ENCODE data around the gene RRAGC. TPM values are rescaled to one million over a fixed set of nuclear protein-coding genes. Genes with fewer than 3 reads are reported as not detected.
A peak's percentile ranks its signal among the peaks of the same experiment; 100 is the strongest.
"Not testable (repeated sequence)": the region's sequence is repeated elsewhere in the genome, so short reads cannot be mapped to it uniquely, and the experiment has no call there.

Gene RRAGC
- total RNA-seq, 1 donor from 2014 or later: 24.6 TPM

DNA sequence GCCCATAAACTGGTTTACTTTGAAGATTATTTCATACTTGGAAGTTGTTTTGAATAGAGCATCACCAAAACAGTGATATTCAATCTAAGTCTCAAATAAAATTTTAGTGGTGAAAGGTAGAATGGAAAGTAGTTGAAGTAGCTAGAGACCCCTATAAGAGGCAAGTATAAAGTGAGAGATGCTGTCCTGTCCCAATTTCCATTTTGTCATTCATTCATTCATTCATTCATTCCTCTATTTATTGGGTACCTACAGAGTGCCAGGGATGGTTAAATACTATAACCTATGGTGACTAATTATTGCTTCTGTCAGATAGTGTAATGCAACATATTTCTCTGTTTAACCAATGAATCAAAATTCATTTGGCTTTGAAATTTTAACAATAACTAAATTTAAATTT, 32.7 kb downstream of the RRAGC start:
- ATAC-seq (no peak), DNase-seq (ENCODE audit: missing footprints) (no peak)
- intact Hi-C loops (cut with DNase I): no loop called here

DNA sequence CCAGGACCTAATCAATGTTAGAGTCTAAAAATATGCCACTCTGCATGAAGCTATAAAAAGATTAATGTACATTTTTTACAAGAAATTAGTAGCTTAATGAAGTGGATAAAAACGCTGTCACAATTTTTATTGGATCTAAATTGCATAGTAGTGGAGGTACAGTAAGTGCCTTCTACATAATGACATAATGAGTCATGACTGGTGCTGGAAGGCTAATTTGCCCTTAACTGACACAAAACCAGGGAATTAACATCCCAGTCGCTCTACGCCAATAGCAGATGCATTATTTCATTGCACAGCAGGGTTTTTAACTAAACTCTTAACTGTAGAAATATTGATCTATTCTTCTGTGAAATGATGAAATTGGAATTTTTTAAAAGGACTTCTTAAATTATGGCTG, 33.3 kb downstream of the RRAGC start:
- no peak for DNase-seq (ENCODE audit: missing footprints)
- intact Hi-C loops (cut with DNase I): no loop called here

GRCh38 chr1:38820860-38821259, 38.7 kb downstream of the RRAGC start:
- DNase-seq (ENCODE audit: missing footprints) (no peak), ATAC-seq (no peak)
- intact Hi-C loops (cut with DNase I): no loop called here

More for the DNA sequence above, 33.3 kb downstream of the RRAGC start:
- no peak for ATAC-seq

GRCh38 chr1:38819516-38819915, 40.1 kb downstream of the RRAGC start:
- intact Hi-C loops (cut with DNase I): no loop called here
- ATAC-seq: no peak
- DNase-seq (ENCODE audit: missing footprints): no peak

- intact Hi-C loops (cut with DNase I): no loop called here
- DNase-seq (ENCODE audit: missing footprints): no peak
- ATAC-seq: no peak
These were observed 40.5 kb downstream of the RRAGC start for GRCh38 chr1:38819040-38819439.

GRCh38 chr1:38818175-38818976, 41.2 kb downstream of the RRAGC start:
- intact Hi-C loops (cut with DNase I): no loop called here
- DNase-seq (ENCODE audit: missing footprints): no peak

GRCh38 chr1:38817267-38818174, 42.1 kb downstream of the RRAGC start:
- ATAC-seq (peak; percentile 20), DNase-seq (ENCODE audit: missing footprints) (no peak)
- intact Hi-C loops (cut with DNase I): no loop called here

More at GRCh38 chr1:38818175-38818976, 41.2 kb downstream of the RRAGC start:
- ATAC-seq: peak; percentile 46

GRCh38 chr1:38815903-38816627, 43.5 kb downstream of the RRAGC start:
- intact Hi-C loops (cut with DNase I): no loop called here
- DNase-seq (ENCODE audit: missing footprints) (no peak), ATAC-seq (no peak)

GRCh38 chr1:38814984-38815464, 44.5 kb downstream of the RRAGC start:
- ATAC-seq: no peak
- intact Hi-C loops (cut with DNase I): no loop called here
- no peak for DNase-seq (ENCODE audit: missing footprints)

GRCh38 chr1:38814444-38814983, 45.1 kb downstream of the RRAGC start:
- DNase-seq (ENCODE audit: missing footprints) (no peak), ATAC-seq (no peak)
- intact Hi-C loops (cut with DNase I): no loop called here

DNA sequence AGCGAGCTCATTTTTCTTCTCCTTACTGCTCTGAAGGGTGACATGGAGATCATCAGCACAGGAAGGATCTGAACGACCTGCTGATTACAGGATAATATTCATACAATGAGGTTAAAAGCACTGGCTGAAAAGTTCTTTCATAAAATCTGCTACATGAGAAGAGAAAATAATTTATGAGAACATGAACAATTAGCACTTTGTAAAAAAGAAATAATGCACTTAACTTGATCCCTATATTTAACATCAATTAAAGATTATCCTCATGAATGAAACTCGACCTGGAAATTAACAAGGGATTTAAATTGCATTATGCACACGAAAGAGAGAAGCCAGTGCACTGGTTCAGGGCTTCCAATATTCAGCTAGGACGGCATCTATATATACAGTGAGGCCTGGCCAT, 46.6 kb downstream of the RRAGC start:
- intact Hi-C loops (cut with DNase I): no loop called here
- no peak for DNase-seq (ENCODE audit: missing footprints)
- ATAC-seq: no peak

DNA sequence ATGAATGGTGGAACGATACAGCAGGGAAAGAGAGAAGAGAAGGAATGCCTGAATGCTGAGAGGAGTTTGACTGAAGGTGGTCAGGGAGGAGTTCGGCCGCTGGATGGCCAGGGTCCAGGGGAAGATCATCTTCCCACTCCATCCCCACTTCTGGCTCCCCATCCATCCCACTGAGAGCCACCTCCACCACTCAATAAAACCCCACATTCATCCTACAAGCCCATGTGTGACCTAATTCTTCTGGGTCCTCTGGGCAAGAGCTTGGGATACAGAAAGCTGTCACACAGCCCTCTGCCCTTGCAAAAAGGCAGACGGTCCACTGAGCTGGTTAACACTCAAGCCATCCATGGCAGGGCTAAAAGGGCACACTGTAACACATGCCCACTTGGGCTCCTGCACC, 48.1 kb downstream of the RRAGC start:
- ATAC-seq; intact Hi-C loops (cut with DNase I); DNase-seq (ENCODE audit: missing footprints): not testable (repeated sequence)

- intact Hi-C loops (cut with DNase I): no loop called here
- no peak for DNase-seq (ENCODE audit: missing footprints)
- ATAC-seq: no peak
These were observed 53.5 kb downstream of the RRAGC start for GRCh38 chr1:38806090-38806489.

DNA sequence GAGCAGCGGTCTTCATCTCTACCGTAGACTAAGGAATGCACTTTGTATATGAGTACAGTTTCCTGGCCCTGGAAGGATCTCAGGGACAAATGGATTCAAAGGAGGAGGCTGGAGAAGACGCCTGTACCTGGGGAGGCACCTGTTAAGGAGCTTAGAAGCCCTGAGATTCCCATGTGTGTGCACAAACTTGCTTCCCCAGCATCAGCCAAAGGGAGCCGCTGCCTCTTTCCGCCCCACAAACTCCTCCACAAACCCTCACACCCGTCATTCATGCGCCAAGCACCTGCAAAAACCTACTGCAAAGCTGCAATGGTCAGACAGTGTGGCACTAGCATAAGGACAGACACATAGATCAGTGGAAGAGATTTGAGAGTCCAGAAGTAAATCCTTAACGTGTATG, 54.5 kb downstream of the RRAGC start:
- DNase-seq (ENCODE audit: missing footprints) (no peak), ATAC-seq (no peak)
- intact Hi-C loops (cut with DNase I): no loop called here

DNA sequence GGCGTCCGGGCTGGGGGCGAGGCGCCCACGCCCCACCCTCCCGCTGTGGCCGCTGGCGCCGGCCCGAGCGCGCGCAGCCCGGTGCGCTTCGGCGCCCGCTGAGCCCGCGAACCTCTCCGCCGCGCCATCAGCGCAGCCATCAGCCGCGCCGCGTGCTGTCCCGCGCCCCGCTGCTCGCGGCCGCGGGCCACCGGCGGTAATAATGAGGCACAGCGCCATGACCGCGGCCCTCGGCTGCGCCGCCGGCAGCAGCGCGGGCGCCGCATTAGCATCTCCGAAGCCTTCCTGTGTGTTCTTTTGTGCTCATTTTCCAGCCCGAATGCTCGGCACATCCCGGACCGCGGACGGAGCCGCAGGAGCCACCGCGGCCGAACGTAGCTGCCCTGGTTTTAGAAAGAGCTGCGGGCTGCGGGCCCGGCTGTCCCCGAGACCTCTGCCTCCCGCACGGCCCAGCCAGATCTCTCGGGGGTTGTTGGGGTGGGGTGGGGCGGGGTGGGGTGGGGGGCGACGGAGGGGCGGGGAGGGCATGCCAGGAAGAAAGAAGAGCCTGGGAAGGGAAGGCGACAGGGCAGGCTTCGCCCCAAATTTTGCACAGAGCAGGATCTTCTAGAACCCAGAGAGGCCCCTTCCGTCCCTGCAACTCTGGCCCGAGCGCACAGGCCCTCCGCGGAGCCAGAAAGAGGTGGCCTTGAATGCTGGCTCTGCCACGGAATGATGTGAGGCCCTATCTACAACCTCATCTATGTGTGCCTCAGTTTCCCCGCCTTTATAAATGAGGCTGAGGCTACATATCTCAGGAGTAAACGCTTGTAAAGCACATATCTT, 55.3 kb downstream of the RRAGC start:
- DNase-seq (ENCODE audit: missing footprints): no peak
- intact Hi-C loops (cut with DNase I): no loop called here
- no peak for ATAC-seq

DNA sequence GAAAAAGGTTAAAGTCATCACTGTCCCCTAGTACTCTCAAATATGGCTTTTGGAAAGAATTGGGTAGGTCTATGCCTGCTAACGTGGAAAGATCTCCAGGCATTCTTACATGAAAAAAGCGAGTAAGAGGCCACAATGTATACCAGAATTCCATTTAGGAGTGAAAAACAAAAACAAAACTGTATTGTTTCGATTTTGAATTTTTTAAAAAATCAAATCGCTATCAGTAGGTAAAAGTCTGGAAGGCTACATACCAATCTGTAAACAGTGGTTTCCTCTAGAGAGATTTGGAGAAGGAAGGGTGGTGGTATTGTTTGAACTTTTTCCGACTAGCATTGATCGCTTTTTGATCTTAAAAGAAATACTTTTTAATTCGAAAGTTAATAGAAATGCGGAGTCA, 55.9 kb downstream of the RRAGC start:
- ATAC-seq (no peak), DNase-seq (ENCODE audit: missing footprints) (no peak)
- intact Hi-C loops (cut with DNase I): no loop called here

DNA sequence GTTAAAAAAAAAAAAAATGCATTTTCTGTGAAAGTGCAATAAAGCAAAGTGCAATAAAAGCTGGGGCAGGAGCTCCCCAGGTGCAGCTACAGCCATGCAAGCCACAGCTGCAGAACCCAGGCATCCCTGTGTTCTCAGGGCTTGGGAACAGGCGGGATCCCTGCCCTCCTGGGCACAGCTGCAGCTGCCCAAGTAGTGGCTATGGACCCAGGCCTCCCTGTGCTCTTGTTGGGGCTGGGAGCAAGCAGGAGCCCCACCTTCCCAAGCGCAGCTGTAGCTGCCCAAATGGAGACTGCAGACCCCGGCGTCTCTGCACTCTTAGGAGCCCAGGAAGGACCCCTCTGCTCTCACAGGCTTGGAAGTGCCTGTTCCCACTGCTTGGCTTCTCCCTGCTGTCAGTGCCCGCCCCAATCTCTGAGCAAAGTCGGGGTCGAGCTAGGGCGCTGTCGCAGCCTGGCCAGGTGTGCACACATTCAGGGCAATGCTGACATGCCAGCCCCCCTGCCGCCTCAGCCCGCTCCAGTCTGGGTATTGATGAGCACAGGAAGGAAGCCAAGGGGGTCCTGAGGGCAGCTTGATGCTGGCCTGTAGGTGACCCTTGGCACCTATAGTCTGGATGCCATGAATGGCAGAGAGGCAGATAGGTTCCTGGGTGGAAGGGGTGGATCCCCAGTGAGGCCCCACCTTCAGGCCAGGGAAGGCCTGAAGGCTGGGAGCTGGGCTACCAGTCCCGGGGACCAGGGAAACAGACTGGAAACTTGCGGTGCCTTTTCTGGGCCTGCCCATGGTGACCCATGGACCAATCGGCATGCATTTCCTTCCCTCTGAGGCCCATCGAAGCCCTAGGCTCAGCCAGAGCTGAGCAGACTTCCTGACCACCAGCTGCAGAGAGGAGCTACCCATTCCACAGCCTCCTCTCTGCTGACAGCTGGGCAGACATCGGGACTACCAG, 58.6 kb downstream of the RRAGC start:
- intact Hi-C loops (cut with DNase I): no loop called here
- DNase-seq (ENCODE audit: missing footprints) (no peak), ATAC-seq (no peak)

All from Right ventricle myocardium inferior (tissue), 1 donor.